DND-41 (cell line): ENCODE data around the gene ARHGAP4.

Experiments used
- ATAC-seq: fragments of 200-7000 bp; cut with Tn5 transposase; 3 replicates; pipeline ENCODE4 v1.9.1; 2021; ENCODE audit warnings: low read depth; ENCODE audit not compliant: insufficient read depth
- DNase-seq: peaks from one replicate; pipeline ENCODE4 v3.0.0-alpha.2; 2020
- H2AFZ ChIP-seq: 2 replicates; pipeline ENCODE4 v1.6.0; 2012; ENCODE audit warnings: low read depth, low read length
- H3K27ac ChIP-seq: 2 replicates; pipeline ENCODE4 v1.5.1; 2012; ENCODE audit warnings: low read length, inconsistent platforms
- H3K27me3 ChIP-seq: fragments of 200-600 bp; sonication (generic); 2 replicates; pipeline ENCODE4 v1.6.0; 2012; ENCODE audit warnings: low read length, mild to moderate bottlenecking, inconsistent platforms; ENCODE audit not compliant: insufficient read depth, poor library complexity
- H3K36me3 ChIP-seq: 2 replicates; pipeline ENCODE4 v1.5.1; 2012; ENCODE audit warnings: low read length, inconsistent platforms; ENCODE audit not compliant: insufficient read depth
- H3K4me1 ChIP-seq: 2 replicates; pipeline ENCODE4 v1.5.1; 2012; ENCODE audit warnings: mild to moderate bottlenecking, low read length; ENCODE audit not compliant: insufficient read depth
- H3K4me2 ChIP-seq: 2 replicates; pipeline ENCODE4 v1.6.0; 2012; ENCODE audit warnings: mild to moderate bottlenecking, moderate library complexity, low read length, inconsistent platforms; ENCODE audit not compliant: insufficient read depth
- H3K4me3 ChIP-seq, 2 experiments: fragments of 200-600 bp in 1 of 2; shearing (Covaris generic) in 1 of 2; 2 replicates each; pipeline ENCODE4 v1.5.1; 2012 to 2016; ENCODE audit warnings: inconsistent platforms in 2 of 2, low read length in 2 of 2, mild to moderate bottlenecking in 2 of 2, low read depth in 1 of 2, moderate library complexity in 1 of 2
- H3K79me2 ChIP-seq: 2 replicates; pipeline ENCODE4 v1.6.0; 2012; ENCODE audit warnings: low read length, inconsistent platforms; ENCODE audit not compliant: insufficient read depth
- H3K9ac ChIP-seq: 2 replicates; pipeline ENCODE4 v1.6.0; 2012; ENCODE audit warnings: low read depth, mild to moderate bottlenecking, inconsistent platforms, low read length, moderate library complexity
- H3K9me3 ChIP-seq: 2 replicates; pipeline ENCODE4 v1.5.1; 2012; ENCODE audit warnings: low read length, moderate library complexity, mild to moderate bottlenecking, inconsistent platforms; ENCODE audit not compliant: insufficient read depth, severe bottlenecking
- H4K20me1 ChIP-seq: 2 replicates; pipeline ENCODE4 v1.6.0; 2012; ENCODE audit warnings: low read length; ENCODE audit not compliant: insufficient read depth
- EZH2 ChIP-seq: IDR thresholded peaks from 3 replicates; pipeline ENCODE4 v1.6.1; 2012; ENCODE audit warnings: borderline replicate concordance, low read depth, mild to moderate bottlenecking, moderate library complexity, low read length, inconsistent platforms; ENCODE audit not compliant: severe bottlenecking
- TF ChIP-seq, protein P1 (sequence below): IDR thresholded peaks from 2 replicates; pipeline ENCODE4 v1.5.1; 2012; ENCODE audit warnings: borderline replicate concordance, low read length, moderate library complexity, mild to moderate bottlenecking; ENCODE audit not compliant: poor library complexity, severe bottlenecking; ENCODE audit errors: extremely low read depth

The ARHGAP4 gene

DNA sequence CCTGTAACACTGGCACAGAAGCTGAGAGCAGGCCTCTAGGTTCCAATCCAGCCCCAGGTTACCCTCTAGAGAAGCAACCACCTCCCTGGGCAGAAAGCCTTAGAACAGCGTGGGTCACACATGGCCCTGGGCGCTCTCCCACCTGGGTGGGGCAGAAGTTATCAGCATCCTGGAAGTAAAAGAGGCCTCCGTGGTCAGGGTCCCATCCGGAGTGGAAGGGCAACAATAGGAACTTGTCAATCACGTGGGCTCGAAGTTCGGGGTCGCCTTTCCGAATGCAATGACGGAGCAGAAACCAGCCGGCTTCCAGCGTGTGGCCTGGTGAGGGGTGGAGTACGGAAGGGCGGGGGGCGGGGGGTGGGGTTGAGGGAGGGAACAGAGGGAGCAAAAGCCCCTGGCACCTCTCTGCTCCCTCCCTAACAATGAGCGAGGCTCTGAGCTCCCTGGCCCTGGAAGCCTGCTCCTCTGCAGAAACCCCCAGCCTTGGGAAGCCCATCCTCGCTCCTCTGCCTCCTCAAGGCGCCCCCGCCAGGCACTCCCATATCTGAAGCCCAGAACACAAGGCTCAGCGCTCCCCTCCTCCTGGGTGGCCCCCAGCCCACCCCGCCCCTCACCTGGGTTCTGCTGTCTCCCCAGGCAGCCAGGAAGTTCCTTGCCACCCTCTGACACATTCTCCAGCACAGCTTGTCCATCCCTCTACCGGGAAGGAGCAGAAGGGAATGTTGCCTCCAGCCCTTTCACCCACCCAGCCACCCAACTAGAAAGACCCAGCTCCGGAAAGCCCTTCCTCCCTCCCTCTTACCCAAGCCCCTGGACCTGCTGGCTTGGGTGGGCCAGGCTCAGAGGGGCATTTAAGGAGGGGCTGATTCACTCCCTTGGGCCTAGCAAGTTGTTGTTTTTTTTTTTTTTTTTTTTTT, 15.5 kb upstream of the ARHGAP4 start:
- no peak overlapping the region for H3K27ac ChIP-seq
- H3K4me2 ChIP-seq: no peak overlapping the region
- peak; percentile 23; the same call in 2 of the 3 replicates for ATAC-seq
- TF ChIP-seq, protein P1, sequence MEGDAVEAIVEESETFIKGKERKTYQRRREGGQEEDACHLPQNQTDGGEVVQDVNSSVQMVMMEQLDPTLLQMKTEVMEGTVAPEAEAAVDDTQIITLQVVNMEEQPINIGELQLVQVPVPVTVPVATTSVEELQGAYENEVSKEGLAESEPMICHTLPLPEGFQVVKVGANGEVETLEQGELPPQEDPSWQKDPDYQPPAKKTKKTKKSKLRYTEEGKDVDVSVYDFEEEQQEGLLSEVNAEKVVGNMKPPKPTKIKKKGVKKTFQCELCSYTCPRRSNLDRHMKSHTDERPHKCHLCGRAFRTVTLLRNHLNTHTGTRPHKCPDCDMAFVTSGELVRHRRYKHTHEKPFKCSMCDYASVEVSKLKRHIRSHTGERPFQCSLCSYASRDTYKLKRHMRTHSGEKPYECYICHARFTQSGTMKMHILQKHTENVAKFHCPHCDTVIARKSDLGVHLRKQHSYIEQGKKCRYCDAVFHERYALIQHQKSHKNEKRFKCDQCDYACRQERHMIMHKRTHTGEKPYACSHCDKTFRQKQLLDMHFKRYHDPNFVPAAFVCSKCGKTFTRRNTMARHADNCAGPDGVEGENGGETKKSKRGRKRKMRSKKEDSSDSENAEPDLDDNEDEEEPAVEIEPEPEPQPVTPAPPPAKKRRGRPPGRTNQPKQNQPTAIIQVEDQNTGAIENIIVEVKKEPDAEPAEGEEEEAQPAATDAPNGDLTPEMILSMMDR: no peak
- no peak for TF ChIP-seq EZH2
- H3K9me3 ChIP-seq: no peaks in the 10 kb centered on the region
- no peaks in the 10 kb centered on the region for H3K36me3 ChIP-seq
- peaks cover 13% of the 10 kb centered on the region for H3K4me1 ChIP-seq
- no peaks in the 10 kb centered on the region for H3K79me2 ChIP-seq
- no peak overlapping the region for H2AFZ ChIP-seq
- no peak overlapping the region for H3K9ac ChIP-seq
- no peak for DNase-seq
- no peak overlapping the region for H3K4me3 ChIP-seq
- no peaks in the 10 kb centered on the region for H3K27me3 ChIP-seq
- no peaks in the 10 kb centered on the region for H4K20me1 ChIP-seq

DNA sequence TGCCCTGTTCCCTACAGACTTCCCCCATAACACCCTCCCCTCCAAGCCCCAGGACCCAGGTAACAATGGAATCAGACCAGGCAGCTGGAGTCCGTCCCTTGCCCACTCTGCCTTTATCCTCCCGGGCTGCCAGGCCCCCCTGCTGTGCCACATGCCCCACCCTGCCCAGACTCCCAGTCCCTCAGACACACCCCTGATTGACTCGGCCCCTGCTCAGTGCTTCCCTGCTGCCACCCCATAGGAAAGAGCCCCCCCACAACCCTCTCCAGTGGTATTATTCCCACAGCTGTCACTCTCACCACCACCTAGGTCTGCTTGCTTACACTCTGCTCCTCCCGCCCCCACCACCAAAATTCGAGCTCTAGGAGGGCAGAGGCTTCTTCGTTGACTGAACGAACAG, 13.5 kb upstream of the ARHGAP4 start:
- no peaks in the 10 kb centered on the region for H4K20me1 ChIP-seq
- peaks cover 8% of the 10 kb centered on the region for H3K79me2 ChIP-seq
- peaks cover 17% of the 10 kb centered on the region for H3K4me1 ChIP-seq
- DNase-seq: no peak
- H2AFZ ChIP-seq: no peak overlapping the region
- no peaks in the 10 kb centered on the region for H3K9me3 ChIP-seq
- no peak for TF ChIP-seq EZH2
- TF ChIP-seq, protein P1: no peak
- H3K4me3 ChIP-seq: no peak overlapping the region
- no peak overlapping the region for H3K4me2 ChIP-seq
- no peak overlapping the region for H3K9ac ChIP-seq
- no peak overlapping the region for H3K27ac ChIP-seq
- H3K36me3 ChIP-seq: no peaks in the 10 kb centered on the region
- ATAC-seq: no peak
- H3K27me3 ChIP-seq: no peaks in the 10 kb centered on the region

GRCh38 chrX:153938226-153938786, 12.2 kb upstream of the ARHGAP4 start:
- Histone ChIP-seq H3K36me3 (0 out of 2 replicates have a peak, but pooled peaks cover under 1% of the 10 kb centered on the region), H2AFZ (no peak overlapping the region), H3K9ac (no peak overlapping the region), H3K4me1 (peaks cover 19% of the 10 kb centered on the region), H3K79me2 (peaks cover 18% of the 10 kb centered on the region), H4K20me1 (no peaks in the 10 kb centered on the region), H3K27ac (no peak overlapping the region), H3K4me3 (no peak overlapping the region), H3K4me2 (no peak overlapping the region), H3K27me3 (no peaks in the 10 kb centered on the region), H3K9me3 (no peaks in the 10 kb centered on the region)
- ATAC-seq (no peak), DNase-seq (no peak)
- TF ChIP-seq EZH2: no peak
- TF ChIP-seq, protein P1: peak; percentile 31
